IPS-15b (cell line): Measurements from ENCODE around the gene MRPS31.

Experiments used
- H3K27me3 ChIP-seq: one replicate; pipeline ENCODE4 v1.6.1; 2013; ENCODE audit warnings: low read length; ENCODE audit not compliant: control insufficient read depth, insufficient read depth
- H3K36me3 ChIP-seq: one replicate; pipeline ENCODE4 v1.6.1; 2013; ENCODE audit warnings: low read length; ENCODE audit not compliant: control insufficient read depth, insufficient read depth
- H3K4me1 ChIP-seq: one replicate; pipeline ENCODE4 v1.6.1; 2013; ENCODE audit warnings: mild to moderate bottlenecking, low read length; ENCODE audit not compliant: control insufficient read depth, insufficient read depth
- H3K4me3 ChIP-seq: one replicate; pipeline ENCODE4 v1.5.1; 2013; ENCODE audit warnings: low read depth, low read length
- H3K9ac ChIP-seq: one replicate; pipeline ENCODE4 v1.6.1; 2013; ENCODE audit warnings: low read depth, mild to moderate bottlenecking, low read length
- H3K9me3 ChIP-seq: one replicate; pipeline ENCODE4 v1.6.1; 2013; ENCODE audit warnings: mild to moderate bottlenecking, low read length; ENCODE audit not compliant: control insufficient read depth, insufficient read depth

MRPS31 gene

DNA sequence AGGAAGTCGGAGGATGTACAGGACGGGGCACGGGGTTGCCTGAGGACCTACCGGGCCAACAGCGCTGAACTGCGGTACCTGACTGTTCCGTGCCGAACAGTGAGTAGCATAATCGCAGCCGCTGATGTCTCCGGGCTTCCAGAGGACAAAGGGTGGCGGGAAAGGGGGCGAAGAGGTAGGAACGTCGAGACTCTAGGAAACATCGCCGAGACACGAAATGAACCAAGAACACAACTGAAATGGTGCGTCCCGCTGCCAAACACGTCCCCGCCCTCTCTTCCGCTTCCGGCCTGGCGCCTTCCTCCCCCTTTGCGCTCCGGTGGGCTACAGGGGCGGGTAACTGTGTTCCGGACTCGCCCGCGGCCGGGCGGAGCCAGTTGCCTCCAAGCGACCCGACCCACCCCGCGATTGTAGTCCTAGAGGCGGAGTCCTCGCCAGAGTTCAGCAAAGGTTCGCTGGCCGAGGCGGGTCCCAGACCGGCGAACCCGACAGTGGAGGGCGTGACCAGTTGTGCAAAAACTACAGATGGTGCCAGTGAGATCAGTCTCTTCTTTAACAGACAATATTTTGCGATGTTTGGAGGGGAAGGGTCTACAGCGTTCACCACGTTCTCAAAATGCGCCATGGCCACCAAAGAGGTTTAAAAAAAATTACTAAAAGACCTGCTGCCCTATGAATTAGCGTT lies at the start of gene MRPS31:
Gene MRPS31 (minus strand): TSS at position 257 of the 685 bp plus-strand sequence. CDS start 54 bp downstream, at position 203.
- H3K4me1 ChIP-seq, result no peaks in the 10 kb centered on the region
- no peaks in the 10 kb centered on the region for H3K9me3 ChIP-seq
- no peaks in the 10 kb centered on the region for H3K36me3 ChIP-seq
- peak within 1 kb of the TSS; percentile 95 for H3K9ac ChIP-seq
- peak within 1 kb of the TSS; percentile 97 for H3K4me3 ChIP-seq
- H3K27me3 ChIP-seq, result no peaks in the 10 kb centered on the region

DNA sequence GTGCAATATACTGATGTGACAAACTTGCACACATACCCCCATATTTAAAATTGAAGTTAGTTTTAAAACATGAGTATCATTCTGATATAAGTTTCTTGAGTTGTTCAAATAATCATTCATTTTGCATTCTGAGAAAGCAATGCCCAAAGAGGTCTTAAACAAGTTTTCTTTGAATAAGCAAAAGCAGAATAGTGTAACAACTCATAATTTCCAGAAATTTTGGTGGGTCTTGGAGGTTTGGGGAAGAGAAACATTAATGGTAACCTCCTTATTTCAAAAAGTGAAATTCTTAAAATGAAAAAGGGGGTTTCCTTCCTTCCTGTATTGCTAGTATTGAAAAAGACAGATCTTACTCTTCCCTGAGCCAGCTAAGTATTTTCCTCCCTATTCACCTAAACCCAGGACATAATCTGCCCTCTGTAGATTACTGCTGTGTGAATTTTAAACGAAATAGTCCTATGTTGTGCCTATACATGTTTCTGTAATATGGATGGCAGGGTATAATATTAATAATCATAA lies 48.9 kb upstream of the MRPS31 start:
- H3K9ac ChIP-seq, result no peak overlapping the region
- H3K4me1 ChIP-seq, result no peaks in the 10 kb centered on the region
- no peaks in the 10 kb centered on the region for H3K9me3 ChIP-seq
- no peak overlapping the region for H3K4me3 ChIP-seq
- H3K36me3 ChIP-seq, result no peaks in the 10 kb centered on the region
- no peaks in the 10 kb centered on the region for H3K27me3 ChIP-seq

DNA sequence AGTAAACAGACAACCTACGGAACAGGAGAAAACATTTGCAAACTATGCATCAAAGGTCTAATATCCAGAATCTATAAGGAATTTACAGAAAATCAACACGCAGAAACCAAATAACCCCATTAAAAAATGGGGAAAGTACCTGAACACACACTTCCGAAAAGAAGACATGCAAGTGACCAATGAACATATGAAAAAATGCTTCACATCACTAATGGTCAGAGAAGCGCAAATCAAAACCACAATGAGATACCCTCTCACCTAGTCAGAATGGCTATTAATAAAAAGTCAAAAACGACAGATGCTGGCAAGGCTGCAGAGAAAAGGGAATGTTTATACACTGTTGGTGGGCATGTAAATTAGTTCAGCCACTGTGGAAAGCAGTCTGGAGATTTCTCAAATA lies 47.9 kb upstream of the MRPS31 start:
- no peaks in the 10 kb centered on the region for H3K9me3 ChIP-seq
- no peak overlapping the region for H3K9ac ChIP-seq
- no peaks in the 10 kb centered on the region for H3K36me3 ChIP-seq
- H3K27me3 ChIP-seq, result no peaks in the 10 kb centered on the region
- no peak overlapping the region for H3K4me3 ChIP-seq
- no peaks in the 10 kb centered on the region for H3K4me1 ChIP-seq

DNA sequence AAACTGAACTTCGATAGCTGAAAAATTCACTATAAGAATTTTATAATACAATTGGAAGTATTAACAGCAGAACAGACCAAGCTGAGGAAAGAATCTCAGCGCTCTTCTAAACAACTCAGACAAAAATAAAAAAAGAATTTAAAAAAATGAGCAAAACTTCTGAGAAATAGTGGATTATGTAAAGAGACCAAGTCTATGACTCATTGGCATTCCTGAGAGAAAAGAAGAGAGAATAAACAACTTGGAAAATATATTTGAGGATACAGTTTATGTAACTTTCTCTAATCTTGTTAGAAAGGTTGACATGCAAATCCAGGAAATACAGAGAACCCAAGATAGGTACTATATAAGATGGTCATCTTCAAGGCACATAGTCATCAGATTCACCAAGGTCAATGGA lies 43.8 kb upstream of the MRPS31 start:
- no peaks in the 10 kb centered on the region for H3K27me3 ChIP-seq
- no peaks in the 10 kb centered on the region for H3K4me1 ChIP-seq
- H3K4me3 ChIP-seq, result no peak overlapping the region
- H3K36me3 ChIP-seq, result no peaks in the 10 kb centered on the region
- no peaks in the 10 kb centered on the region for H3K9me3 ChIP-seq
- no peak overlapping the region for H3K9ac ChIP-seq

DNA sequence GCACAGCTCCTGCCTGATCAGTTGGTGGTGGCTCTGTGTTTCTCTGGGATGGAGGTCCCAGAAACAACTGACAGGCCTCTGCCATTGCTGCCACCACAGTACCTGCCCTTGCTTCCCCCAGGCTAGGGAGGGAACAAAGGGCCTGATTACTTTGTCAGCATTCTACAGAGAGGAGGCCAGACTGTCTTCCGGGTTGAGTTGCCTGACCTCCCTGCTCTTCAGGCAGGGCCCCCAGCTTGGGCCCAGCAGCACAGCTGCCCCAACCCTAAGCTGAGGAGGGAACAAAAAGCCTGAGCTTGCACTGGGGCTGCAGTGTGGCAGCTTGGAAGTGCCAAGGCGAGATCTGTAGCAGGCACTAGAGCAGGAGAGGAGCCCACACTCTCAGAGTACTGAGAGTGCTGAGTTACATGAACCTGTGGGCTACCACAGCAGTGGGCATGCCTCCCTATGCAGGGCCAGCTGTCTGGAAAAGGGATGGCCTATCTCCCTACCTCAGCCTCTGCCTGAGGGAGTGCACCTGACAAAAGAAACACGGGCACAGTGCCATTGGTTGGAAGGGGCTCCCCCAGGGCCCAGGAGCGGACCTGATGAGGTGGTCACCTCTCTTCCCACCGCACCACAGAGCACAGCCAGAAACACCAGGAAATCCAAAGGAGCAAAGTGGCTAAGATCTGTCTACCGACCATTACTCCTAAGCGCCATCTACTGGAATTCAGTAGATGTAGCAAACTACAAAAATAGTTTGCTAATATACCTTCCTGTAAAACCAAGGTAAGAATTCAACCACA lies 42.9 kb upstream of the MRPS31 start:
- H3K9ac ChIP-seq, result no peak overlapping the region
- no peaks in the 10 kb centered on the region for H3K4me1 ChIP-seq
- H3K36me3 ChIP-seq, result no peaks in the 10 kb centered on the region
- H3K9me3 ChIP-seq, result no peaks in the 10 kb centered on the region
- no peak overlapping the region for H3K4me3 ChIP-seq
- H3K27me3 ChIP-seq, result no peaks in the 10 kb centered on the region

DNA sequence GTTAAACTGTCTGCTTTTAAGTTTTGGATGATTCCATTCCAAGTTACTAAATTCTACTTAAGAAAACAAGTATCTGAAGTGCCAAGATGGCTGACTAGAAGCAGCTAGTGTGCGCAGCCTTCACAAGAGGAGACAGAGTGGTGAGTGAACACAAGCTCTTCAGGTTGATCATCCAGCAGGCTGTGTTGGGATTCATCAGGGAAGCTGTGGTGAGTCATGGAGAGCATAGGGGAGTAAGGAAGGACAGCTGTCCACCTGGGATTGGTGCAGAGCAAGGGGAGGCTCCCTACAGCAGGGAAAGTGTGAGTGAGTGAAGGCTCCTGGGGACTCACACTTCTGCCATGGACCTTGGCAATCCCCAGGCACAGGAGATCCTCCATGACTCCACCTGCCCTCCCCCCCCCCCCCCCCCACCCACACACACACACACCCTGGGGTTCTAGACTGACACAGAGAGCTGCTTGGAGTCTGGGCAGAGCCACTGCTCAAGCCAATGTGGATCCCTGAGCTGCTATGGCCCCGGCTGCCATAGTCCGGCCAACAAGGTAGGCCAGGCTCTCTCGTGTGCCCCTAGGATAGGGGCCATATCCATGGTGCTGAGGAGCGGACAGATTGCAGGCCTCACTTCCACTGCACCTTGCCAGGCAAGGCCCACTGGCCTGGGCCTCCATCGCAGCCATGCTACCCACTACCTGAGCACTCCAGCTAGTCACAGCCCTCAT lies 41.9 kb upstream of the MRPS31 start:
- no peak overlapping the region for H3K9ac ChIP-seq
- H3K4me1 ChIP-seq, result no peaks in the 10 kb centered on the region
- no peaks in the 10 kb centered on the region for H3K36me3 ChIP-seq
- no peaks in the 10 kb centered on the region for H3K27me3 ChIP-seq
- no peaks in the 10 kb centered on the region for H3K9me3 ChIP-seq
- H3K4me3 ChIP-seq, result no peak overlapping the region

DNA sequence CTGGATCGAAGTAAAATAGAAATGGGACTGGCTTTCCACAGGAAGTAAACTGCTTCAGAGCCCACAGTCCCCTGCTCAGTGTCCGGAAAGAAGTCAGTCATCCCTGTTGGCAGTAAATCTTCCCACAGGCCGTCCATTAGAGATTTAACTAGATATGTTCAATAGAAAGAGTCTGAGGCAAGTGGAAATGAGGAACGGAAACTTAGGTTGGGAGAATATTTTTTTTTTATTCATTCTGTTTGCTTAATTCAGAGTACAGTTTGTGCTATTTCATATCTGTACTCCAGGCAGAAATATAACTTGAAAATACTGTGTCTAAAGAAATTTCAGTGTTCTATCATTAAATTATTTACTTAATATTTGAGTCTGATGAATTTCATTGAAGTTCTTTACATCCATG lies 41.1 kb upstream of the MRPS31 start:
- Histone ChIP-seq H3K4me1 (no peaks in the 10 kb centered on the region), H3K9ac (no peak overlapping the region), H3K36me3 (no peaks in the 10 kb centered on the region), H3K4me3 (no peak overlapping the region), H3K27me3 (no peaks in the 10 kb centered on the region), H3K9me3 (no peaks in the 10 kb centered on the region)

DNA sequence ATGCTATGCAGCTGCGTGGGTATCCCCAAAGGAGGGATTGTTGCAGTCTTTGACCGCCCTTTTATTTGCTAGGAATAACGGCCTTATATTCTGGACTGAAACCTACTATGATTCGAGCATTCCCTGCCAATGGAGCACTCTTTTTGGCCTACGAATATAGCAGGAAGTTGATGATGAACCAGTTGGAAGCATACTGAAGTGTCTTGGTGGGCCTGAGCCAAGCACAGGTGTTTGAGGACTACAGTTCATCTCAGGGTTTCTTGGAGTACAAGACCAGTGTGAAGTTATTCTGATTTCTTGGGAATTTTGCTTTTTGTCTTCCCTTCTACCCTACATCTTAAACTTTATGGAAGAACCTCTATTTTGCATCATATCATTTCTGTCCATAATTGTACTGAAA lies 38.5 kb upstream of the MRPS31 start:
- H3K4me1 ChIP-seq, result no peaks in the 10 kb centered on the region
- H3K4me3 ChIP-seq, result no peak overlapping the region
- H3K9ac ChIP-seq, result no peak overlapping the region
- no peaks in the 10 kb centered on the region for H3K9me3 ChIP-seq
- H3K27me3 ChIP-seq, result no peaks in the 10 kb centered on the region
- peaks cover 4% of the 10 kb centered on the region for H3K36me3 ChIP-seq

DNA sequence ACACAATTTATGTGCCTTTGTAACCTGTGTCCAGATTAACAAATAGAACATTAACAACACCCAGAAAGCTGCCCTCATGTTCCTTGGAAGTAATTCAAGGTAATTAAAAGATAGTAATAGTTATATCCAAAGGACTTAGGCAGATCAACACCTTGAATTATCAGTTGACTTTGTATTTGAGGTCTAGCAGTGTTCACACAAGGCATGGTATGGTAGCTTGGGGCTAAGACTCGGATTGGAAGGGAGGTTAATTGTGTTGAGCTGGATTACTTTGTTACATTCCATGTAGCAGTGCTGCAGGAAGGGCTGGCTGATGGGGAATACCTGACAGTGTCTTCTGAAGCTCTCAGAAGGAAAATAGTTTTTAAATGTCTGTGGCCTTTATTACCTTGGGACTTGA lies 35.3 kb upstream of the MRPS31 start:
- Histone ChIP-seq H3K4me1 (no peaks in the 10 kb centered on the region), H3K9me3 (no peaks in the 10 kb centered on the region), H3K36me3 (peaks cover 4% of the 10 kb centered on the region), H3K9ac (no peak overlapping the region), H3K4me3 (no peak overlapping the region), H3K27me3 (no peaks in the 10 kb centered on the region)

DNA sequence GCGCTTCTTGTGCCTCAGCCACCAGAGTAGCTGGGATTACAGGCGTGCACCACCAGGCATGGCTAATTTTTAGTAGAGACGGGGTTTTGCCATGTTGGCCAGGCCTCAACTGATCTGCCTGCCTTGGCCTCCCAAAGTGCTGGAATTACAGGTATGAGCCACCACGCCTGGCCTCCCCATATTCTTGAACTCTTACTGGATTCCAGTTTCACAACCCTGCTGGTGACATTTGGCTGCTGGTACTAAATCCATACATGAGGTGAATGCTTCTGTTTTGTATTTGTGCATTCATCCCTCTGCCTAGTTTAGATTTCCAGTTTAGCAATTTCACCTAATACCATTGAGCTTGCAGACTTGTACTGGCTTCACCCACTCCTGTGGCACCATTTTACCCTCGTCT lies 32.3 kb upstream of the MRPS31 start:
- no peaks in the 10 kb centered on the region for H3K27me3 ChIP-seq
- H3K9ac ChIP-seq, result no peak overlapping the region
- no peaks in the 10 kb centered on the region for H3K9me3 ChIP-seq
- peaks cover 4% of the 10 kb centered on the region for H3K36me3 ChIP-seq
- no peak overlapping the region for H3K4me3 ChIP-seq
- no peaks in the 10 kb centered on the region for H3K4me1 ChIP-seq

DNA sequence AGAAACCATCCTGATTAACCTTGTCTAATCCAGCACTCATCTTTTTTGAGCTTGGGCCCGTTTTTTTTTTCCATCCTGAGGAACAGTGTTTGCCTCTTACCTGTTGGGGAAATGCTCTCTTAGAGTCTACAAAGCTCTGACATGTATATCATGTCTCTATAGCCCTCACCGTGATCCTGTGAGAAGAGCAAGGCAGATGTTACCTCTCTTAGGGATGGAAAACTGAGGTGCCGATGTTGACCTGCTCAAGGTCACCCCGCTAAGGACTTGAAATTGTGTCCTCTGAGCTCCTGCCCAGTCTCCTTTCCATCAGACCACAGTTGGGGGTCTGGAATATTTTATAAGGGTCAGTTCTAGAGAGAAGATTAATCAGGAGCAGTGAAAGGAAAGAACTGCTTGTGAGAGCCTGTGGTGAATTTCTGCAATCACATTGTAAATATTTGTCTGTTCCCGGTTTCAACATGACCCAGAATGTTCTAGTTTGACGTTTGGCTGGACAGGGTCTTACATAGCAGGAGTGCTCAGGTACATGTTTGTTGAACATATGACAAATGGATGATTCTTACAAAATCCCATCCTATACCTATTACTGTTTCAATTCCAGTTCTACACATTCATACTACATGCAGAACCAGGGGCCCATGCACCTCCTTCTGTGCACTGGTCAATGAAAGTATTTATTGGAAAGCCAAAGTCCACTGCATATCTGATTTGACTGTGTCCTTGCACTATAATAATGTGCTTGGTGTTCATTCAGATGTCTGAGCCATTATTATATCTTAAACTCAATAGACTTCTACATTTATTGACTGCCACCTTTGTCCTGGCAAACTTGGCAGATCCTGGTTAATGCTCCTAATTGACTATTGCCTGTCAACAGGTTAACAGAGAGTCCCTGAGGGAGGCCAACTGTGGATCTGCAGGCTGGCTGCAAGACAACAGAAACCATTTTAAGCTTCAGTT lies 30.5 kb upstream of the MRPS31 start:
- H3K36me3 ChIP-seq, result peaks cover 4% of the 10 kb centered on the region
- H3K27me3 ChIP-seq, result no peaks in the 10 kb centered on the region
- no peak overlapping the region for H3K9ac ChIP-seq
- H3K4me3 ChIP-seq, result no peak overlapping the region
- H3K4me1 ChIP-seq, result no peaks in the 10 kb centered on the region
- H3K9me3 ChIP-seq, result no peaks in the 10 kb centered on the region
